A549 (cell line): ENCODE measurements around the gene ZNF649. TPM values are rescaled to one million over a fixed set of nuclear protein-coding genes. Genes with fewer than 3 reads are reported as not detected.

Source experiments
- ATAC-seq, 2 experiments: fragments of 200-7000 bp in 1 of 2; fragments of >200 bp in 1 of 2; cut with Nextera tagmentation in 1 of 2; cut with Tn5 transposase in 1 of 2; 3 replicates each; pipeline versions ENCODE4 v1.8.0 to v1.9.1; 2018 to 2020; ENCODE audit warnings: mild to moderate bottlenecking in 1 of 2, moderate library complexity in 1 of 2
- CTCF ChIA-PET: fragments of 300-600 bp; sonication (Branson Sonifier 250); formaldehyde crosslinking; extraction: SDS; loops from one replicate; lab custom pipeline; 2021; ENCODE audit warnings: antibody characterized with exemption, inconsistent platforms; lab: Yijun Ruan, JAX
- POLR2A ChIA-PET: fragments of 350-600 bp; formaldehyde crosslinking; extraction: SDS; loops from one replicate; lab custom pipeline; 2021; ENCODE audit warnings: antibody characterized with exemption, inconsistent platforms; lab: Yijun Ruan, JAX
- DNase-seq, 2 experiments: peaks; one replicate each; pipeline versions ENCODE4 v3.0.0 to v3.0.0-alpha.2; 2011 to 2016; ENCODE audit warnings: low read depth in 1 of 2, low spot score in 1 of 2
- FAIRE-seq: peaks from 2 replicates; lab custom pipeline; 2011; peaks lifted over from hg19 to GRCh38; lab: Jason Lieb, UNC
- H3K27ac ChIP-seq, 2 experiments: fragments of >200 bp; sonication (Bioruptor Twin); formaldehyde crosslinking; 3 replicates each; pipeline ENCODE4 v1.5.1; 2016 to 2017
- H3K4me1 ChIP-seq: fragments of >200 bp; sonication (Bioruptor Twin); formaldehyde crosslinking; 3 replicates; pipeline ENCODE4 v1.6.1; 2016
- H3K4me2 ChIP-seq: fragments of >200 bp; sonication (Bioruptor Twin); formaldehyde crosslinking; 3 replicates; pipeline ENCODE4 v1.6.1; 2016
- H3K4me3 ChIP-seq: fragments of >200 bp; sonication (Bioruptor Twin); formaldehyde crosslinking; 3 replicates; pipeline ENCODE4 v1.5.1; 2016
- H3K9me3 ChIP-seq: fragments of >200 bp; sonication (Bioruptor Twin); formaldehyde crosslinking; 3 replicates; pipeline ENCODE4 v1.6.1; 2016
- CBX2 ChIP-seq: fragments of 200-600 bp; sonication (generic); IDR thresholded peaks from 2 replicates; pipeline ENCODE4 v1.6.1; 2016; ENCODE audit warnings: low read depth, mild to moderate bottlenecking, borderline replicate concordance
- CBX8 ChIP-seq: fragments of 200-600 bp; sonication (generic); IDR thresholded peaks from 2 replicates; pipeline ENCODE4 v1.6.1; 2016
- CEBPB ChIP-seq, 2 experiments: fragments of >200 bp in 1 of 2; sonication (Bioruptor Twin) in 1 of 2; formaldehyde crosslinking in 1 of 2; IDR thresholded peaks; 2 replicates each; pipeline ENCODE4 v1.6.1; 2012 to 2016
- CHD4 ChIP-seq: fragments of 200-600 bp; sonication (generic); IDR thresholded peaks from 2 replicates; pipeline ENCODE4 v1.6.1; 2016; ENCODE audit warnings: antibody characterized with exemption, mild to moderate bottlenecking, borderline replicate concordance
- FOSB ChIP-seq: fragments of 250-450 bp; sonication (Bioruptor Pico); IDR thresholded peaks from 2 replicates; pipeline ENCODE4 v1.5.0; 2020; ENCODE audit warnings: mild to moderate bottlenecking, moderate library complexity
- HDAC2 ChIP-seq: fragments of 200-600 bp; sonication (generic); IDR thresholded peaks from 2 replicates; pipeline ENCODE4 v1.6.1; 2016
- HEYL ChIP-seq: fragments of 250-450 bp; sonication (Bioruptor Pico); IDR thresholded peaks from 2 replicates; pipeline ENCODE4 v1.8.0; 2021; ENCODE audit warnings: mild to moderate bottlenecking, moderate library complexity
- HOXB5 ChIP-seq: fragments of 250-450 bp; sonication (Bioruptor Pico); IDR thresholded peaks from 2 replicates; pipeline ENCODE4 v1.5.0; 2020; ENCODE audit warnings: mild to moderate bottlenecking, moderate library complexity
- JUNB ChIP-seq: fragments of >200 bp; sonication (Bioruptor Twin); formaldehyde crosslinking; IDR thresholded peaks from 2 replicates; pipeline ENCODE4 v1.6.1; 2016
- KDM1A ChIP-seq: fragments of 200-600 bp; sonication (generic); IDR thresholded peaks from 2 replicates; pipeline ENCODE4 v1.6.1; 2016; ENCODE audit warnings: low read depth, mild to moderate bottlenecking
- MAZ ChIP-seq: fragments of 150-350 bp; IDR thresholded peaks from 2 replicates; pipeline ENCODE4 v1.6.1; 2014; ENCODE audit warnings: antibody characterized with exemption, low read depth, low read length, borderline replicate concordance
- NPAS2 ChIP-seq: fragments of 250-450 bp; sonication (Bioruptor Pico); IDR thresholded peaks from 2 replicates; pipeline ENCODE4 v1.8.0; 2022; ENCODE audit warnings: mild to moderate bottlenecking, moderate library complexity, borderline replicate concordance
- NR3C1 ChIP-seq: fragments of >200 bp; sonication (Bioruptor Twin); formaldehyde crosslinking; IDR thresholded peaks from 3 replicates; pipeline ENCODE4 v1.6.1; 2017
- PHF8 ChIP-seq: fragments of 200-600 bp; sonication (generic); IDR thresholded peaks from 2 replicates; pipeline ENCODE4 v1.6.1; 2016; ENCODE audit warnings: low read depth, mild to moderate bottlenecking, antibody characterized with exemption, moderate library complexity, borderline replicate concordance
- POLR2AphosphoS2 ChIP-seq: conservative IDR thresholded peaks from 2 replicates; pipeline ENCODE4 v1.6.1; 2012; ENCODE audit warnings: low read length, improper control_type of control experiment, inconsistent platforms
- RFX5 ChIP-seq: fragments of 450-650 bp; IDR thresholded peaks from 2 replicates; pipeline ENCODE4 v1.7.1; 2014; ENCODE audit warnings: antibody characterized with exemption, mild to moderate bottlenecking, moderate library complexity
- SMC3 ChIP-seq: fragments of >200 bp; sonication (Bioruptor Twin); formaldehyde crosslinking; IDR thresholded peaks from 3 replicates; pipeline ENCODE4 v1.6.1; 2018; ENCODE audit warnings: inconsistent platforms
- SREBF2 ChIP-seq: fragments of 450-650 bp; IDR thresholded peaks from 2 replicates; pipeline ENCODE4 v1.6.1; 2014; ENCODE audit warnings: mild to moderate bottlenecking, moderate library complexity
- TFCP2L1 ChIP-seq: fragments of 250-450 bp; sonication (Bioruptor Pico); IDR thresholded peaks from 2 replicates; pipeline ENCODE4 v1.5.0; 2021; ENCODE audit warnings: mild to moderate bottlenecking
- TP53 ChIP-seq: fragments of 250-450 bp; sonication (Bioruptor Pico); IDR thresholded peaks from 2 replicates; pipeline ENCODE4 v1.5.0; 2021; ENCODE audit warnings: mild to moderate bottlenecking, moderate library complexity
- ZC3H11A ChIP-seq: fragments of 450-650 bp; IDR thresholded peaks from 2 replicates; pipeline ENCODE4 v1.6.1; 2014; ENCODE audit warnings: antibody characterized with exemption, mild to moderate bottlenecking
- WGBS: methylation state at CpG from one replicate; pipeline ENCODE4 v1.1.6; 2017; ENCODE audit errors: missing lambda C conversion rate; 5-methylcytosine and 5-hydroxymethylcytosine counted together
- polyA plus RNA-seq, 4 experiments: library from polyadenylated mRNA; depleted of rRNA in 3 of 4; stranded (reverse); fragments of >200 nt; fragmentation: RNase III in 1 of 4; extraction: RNeasy Plus Mini Kit Qiagen cat#74134 plus additional on column Dnase treatment in 1 of 4; gene quantifications; 2 replicates in 3 of 4; 3 replicates in 1 of 4; pipeline ENCODE4 v1.2.3, GENCODE V29; 2011 to 2017
- TF ChIP-seq, protein P1 (sequence below): fragments of 250-450 bp; sonication (Bioruptor Pico); IDR thresholded peaks from 2 replicates; pipeline ENCODE4 v1.5.0; 2021; ENCODE audit warnings: mild to moderate bottlenecking, moderate library complexity, borderline replicate concordance
- TF ChIP-seq, protein P2 (sequence below): fragments of 150-350 bp; IDR thresholded peaks from 2 replicates; pipeline ENCODE4 v1.6.1; 2014; ENCODE audit warnings: low read depth, mild to moderate bottlenecking, low read length
- TF ChIP-seq, protein P3 (sequence below): IDR thresholded peaks from 2 replicates; pipeline ENCODE4 v1.6.1; 2012
- TF ChIP-seq, protein P4 (sequence below): fragments of 250-450 bp; sonication (Bioruptor Pico); IDR thresholded peaks from 2 replicates; pipeline ENCODE4 v1.5.0; 2020; ENCODE audit warnings: low read depth, mild to moderate bottlenecking, moderate library complexity
- TF ChIP-seq, protein P5 (sequence below): fragments of 450-650 bp; IDR thresholded peaks from 2 replicates; pipeline ENCODE4 v1.6.1; 2014; ENCODE audit warnings: antibody characterized with exemption
- TF ChIP-seq, protein P6 (sequence below): fragments of >200 bp; sonication (Bioruptor Twin); formaldehyde crosslinking; IDR thresholded peaks from 3 replicates; pipeline ENCODE4 v1.6.1; 2016
- TF ChIP-seq, protein P7 (sequence below): fragments of 200-600 bp; sonication (generic); IDR thresholded peaks from 2 replicates; pipeline ENCODE4 v1.6.1; 2016; ENCODE audit warnings: antibody characterized with exemption, mild to moderate bottlenecking, moderate library complexity

Gene ZNF649
- polyA plus RNA-seq, 2 of the 4 experiments (the other 2 are of a cell fraction) = 0.56 to 1.2 TPM

DNA sequence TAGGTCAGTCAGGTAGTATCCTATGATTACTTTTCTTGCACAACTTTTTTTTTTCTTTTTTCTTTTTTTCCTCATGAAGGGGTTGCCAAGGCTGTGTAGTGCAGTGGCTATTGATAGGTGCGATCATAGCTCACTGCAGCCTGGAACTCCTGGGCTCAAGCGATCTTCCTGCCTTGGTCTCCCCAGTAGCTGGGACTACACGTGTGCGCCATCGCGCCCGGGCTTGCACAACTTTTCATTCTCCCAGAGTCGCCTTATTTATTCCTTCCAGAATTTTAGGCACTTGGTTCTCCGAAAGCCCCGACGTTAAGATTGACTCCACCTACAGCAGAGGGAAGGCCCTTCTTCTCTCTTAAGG is 21.6 kb upstream of the ZNF649 start (continued):
- TF ChIP-seq, protein P1, sequence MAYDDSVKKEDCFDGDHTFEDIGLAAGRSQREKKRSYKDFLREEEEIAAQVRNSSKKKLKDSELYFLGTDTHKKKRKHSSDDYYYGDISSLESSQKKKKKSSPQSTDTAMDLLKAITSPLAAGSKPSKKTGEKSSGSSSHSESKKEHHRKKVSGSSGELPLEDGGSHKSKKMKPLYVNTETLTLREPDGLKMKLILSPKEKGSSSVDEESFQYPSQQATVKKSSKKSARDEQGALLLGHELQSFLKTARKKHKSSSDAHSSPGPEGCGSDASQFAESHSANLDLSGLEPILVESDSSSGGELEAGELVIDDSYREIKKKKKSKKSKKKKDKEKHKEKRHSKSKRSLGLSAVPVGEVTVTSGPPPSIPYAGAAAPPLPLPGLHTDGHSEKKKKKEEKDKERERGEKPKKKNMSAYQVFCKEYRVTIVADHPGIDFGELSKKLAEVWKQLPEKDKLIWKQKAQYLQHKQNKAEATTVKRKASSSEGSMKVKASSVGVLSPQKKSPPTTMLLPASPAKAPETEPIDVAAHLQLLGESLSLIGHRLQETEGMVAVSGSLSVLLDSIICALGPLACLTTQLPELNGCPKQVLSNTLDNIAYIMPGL (CRISPR knock-in tag) = no peak
- no peak for TF ChIP-seq HEYL (CRISPR knock-in tag)
- no peak for TF ChIP-seq NPAS2 (CRISPR knock-in tag)

DNA sequence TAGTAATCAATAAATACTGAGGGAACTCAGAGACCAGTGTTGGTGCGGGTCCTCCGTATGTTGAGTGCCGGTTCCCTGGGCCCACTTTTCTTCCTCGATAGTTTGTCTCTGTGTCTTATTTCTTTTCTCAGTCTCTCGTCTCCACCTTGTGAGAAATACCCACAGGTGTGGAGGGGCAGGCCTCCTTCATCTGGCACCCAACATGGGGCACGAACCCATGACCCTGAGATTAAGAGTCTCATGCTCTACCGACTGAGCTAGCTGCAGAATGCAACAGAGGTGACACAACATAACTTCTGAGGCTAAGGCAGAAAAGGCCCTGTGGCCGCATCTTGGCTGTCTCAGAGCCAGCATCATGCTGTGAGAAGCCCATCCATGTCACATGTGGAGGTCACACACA is 17.1 kb upstream of the ZNF649 start:
- ATAC-seq (no peak), FAIRE-seq (no peak), DNase-seq (no peak)
- H3K4me3 ChIP-seq = no peak overlapping the region
- TF ChIP-seq PHF8 (no peak), POLR2AphosphoS2 (no peak), TP53 (CRISPR knock-in tag) (no peak), NR3C1 (no peak), TFCP2L1 (CRISPR knock-in tag) (no peak), ZC3H11A (no peak), HOXB5 (CRISPR knock-in tag) (no peak), JUNB (no peak), MAZ (no peak), CBX8 (no peak), RFX5 (no peak), CHD4 (no peak), FOSB (CRISPR knock-in tag) (no peak), CEBPB (IDR thresholded peaks at IDR 0.05) (no peak), SREBF2 (no peak), KDM1A (no peak)
- TF ChIP-seq, protein P2, sequence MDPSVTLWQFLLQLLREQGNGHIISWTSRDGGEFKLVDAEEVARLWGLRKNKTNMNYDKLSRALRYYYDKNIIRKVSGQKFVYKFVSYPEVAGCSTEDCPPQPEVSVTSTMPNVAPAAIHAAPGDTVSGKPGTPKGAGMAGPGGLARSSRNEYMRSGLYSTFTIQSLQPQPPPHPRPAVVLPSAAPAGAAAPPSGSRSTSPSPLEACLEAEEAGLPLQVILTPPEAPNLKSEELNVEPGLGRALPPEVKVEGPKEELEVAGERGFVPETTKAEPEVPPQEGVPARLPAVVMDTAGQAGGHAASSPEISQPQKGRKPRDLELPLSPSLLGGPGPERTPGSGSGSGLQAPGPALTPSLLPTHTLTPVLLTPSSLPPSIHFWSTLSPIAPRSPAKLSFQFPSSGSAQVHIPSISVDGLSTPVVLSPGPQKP = no peak
- TF ChIP-seq, protein P3, sequence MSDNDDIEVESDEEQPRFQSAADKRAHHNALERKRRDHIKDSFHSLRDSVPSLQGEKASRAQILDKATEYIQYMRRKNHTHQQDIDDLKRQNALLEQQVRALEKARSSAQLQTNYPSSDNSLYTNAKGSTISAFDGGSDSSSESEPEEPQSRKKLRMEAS = no peak
- TF ChIP-seq, protein P4, sequence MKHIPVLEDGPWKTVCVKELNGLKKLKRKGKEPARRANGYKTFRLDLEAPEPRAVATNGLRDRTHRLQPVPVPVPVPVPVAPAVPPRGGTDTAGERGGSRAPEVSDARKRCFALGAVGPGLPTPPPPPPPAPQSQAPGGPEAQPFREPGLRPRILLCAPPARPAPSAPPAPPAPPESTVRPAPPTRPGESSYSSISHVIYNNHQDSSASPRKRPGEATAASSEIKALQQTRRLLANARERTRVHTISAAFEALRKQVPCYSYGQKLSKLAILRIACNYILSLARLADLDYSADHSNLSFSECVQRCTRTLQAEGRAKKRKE (CRISPR knock-in tag) = no peak
- WGBS = 27% methylated on average over 8 of the region's 8 CpGs
- H3K9me3 ChIP-seq = peaks cover 91% of the 10 kb centered on the region
- no peak overlapping the region for H3K4me2 ChIP-seq
- POLR2A ChIA-PET = no interaction called here
- no peaks in the 10 kb centered on the region for H3K4me1 ChIP-seq
- no peak overlapping the region for H3K27ac ChIP-seq
- CTCF ChIA-PET = no interaction called here

DNA sequence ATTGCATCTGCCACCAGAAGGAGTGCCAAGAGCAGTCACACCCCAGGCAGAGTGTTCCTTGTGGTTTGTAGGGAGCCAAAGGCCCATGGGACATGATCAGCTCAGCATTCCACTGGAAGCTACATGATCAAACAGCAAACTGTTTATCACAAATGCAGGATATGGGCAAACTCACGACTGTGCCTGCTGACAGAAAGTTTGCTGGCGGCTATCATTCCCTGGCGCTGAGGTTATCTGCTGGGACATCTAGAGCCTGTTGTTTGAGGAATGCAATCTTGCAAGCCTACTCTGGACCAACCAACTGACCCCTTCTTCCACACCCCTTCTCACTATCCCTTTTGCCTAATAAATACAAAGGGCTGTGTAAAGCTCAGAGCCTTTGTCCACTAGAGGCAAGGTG is 14.8 kb upstream of the ZNF649 start:
- no peak overlapping the region for H3K4me2 ChIP-seq
- DNase-seq (no peak), ATAC-seq (no peak), FAIRE-seq (no peak)
- H3K9me3 ChIP-seq = peaks cover 93% of the 10 kb centered on the region
- no peaks in the 10 kb centered on the region for H3K4me1 ChIP-seq
- no peak overlapping the region for H3K4me3 ChIP-seq
- CTCF ChIA-PET = no interaction called here
- H3K27ac ChIP-seq = no peak overlapping the region
- WGBS = 50% methylated on average over 3 of the region's 3 CpGs
- POLR2A ChIA-PET = no interaction called here
- TF ChIP-seq, protein P5, sequence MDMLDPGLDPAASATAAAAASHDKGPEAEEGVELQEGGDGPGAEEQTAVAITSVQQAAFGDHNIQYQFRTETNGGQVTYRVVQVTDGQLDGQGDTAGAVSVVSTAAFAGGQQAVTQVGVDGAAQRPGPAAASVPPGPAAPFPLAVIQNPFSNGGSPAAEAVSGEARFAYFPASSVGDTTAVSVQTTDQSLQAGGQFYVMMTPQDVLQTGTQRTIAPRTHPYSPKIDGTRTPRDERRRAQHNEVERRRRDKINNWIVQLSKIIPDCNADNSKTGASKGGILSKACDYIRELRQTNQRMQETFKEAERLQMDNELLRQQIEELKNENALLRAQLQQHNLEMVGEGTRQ = no peak
- no peak for TF ChIP-seq CBX2
- no peak for TF ChIP-seq HDAC2
- TF ChIP-seq, protein P6, sequence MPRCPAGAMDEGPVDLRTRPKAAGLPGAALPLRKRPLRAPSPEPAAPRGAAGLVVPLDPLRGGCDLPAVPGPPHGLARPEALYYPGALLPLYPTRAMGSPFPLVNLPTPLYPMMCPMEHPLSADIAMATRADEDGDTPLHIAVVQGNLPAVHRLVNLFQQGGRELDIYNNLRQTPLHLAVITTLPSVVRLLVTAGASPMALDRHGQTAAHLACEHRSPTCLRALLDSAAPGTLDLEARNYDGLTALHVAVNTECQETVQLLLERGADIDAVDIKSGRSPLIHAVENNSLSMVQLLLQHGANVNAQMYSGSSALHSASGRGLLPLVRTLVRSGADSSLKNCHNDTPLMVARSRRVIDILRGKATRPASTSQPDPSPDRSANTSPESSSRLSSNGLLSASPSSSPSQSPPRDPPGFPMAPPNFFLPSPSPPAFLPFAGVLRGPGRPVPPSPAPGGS = no peak
- no peak for TF ChIP-seq SMC3
- TF ChIP-seq, protein P4 (CRISPR knock-in tag) = no peak
- TF ChIP-seq, protein P7, sequence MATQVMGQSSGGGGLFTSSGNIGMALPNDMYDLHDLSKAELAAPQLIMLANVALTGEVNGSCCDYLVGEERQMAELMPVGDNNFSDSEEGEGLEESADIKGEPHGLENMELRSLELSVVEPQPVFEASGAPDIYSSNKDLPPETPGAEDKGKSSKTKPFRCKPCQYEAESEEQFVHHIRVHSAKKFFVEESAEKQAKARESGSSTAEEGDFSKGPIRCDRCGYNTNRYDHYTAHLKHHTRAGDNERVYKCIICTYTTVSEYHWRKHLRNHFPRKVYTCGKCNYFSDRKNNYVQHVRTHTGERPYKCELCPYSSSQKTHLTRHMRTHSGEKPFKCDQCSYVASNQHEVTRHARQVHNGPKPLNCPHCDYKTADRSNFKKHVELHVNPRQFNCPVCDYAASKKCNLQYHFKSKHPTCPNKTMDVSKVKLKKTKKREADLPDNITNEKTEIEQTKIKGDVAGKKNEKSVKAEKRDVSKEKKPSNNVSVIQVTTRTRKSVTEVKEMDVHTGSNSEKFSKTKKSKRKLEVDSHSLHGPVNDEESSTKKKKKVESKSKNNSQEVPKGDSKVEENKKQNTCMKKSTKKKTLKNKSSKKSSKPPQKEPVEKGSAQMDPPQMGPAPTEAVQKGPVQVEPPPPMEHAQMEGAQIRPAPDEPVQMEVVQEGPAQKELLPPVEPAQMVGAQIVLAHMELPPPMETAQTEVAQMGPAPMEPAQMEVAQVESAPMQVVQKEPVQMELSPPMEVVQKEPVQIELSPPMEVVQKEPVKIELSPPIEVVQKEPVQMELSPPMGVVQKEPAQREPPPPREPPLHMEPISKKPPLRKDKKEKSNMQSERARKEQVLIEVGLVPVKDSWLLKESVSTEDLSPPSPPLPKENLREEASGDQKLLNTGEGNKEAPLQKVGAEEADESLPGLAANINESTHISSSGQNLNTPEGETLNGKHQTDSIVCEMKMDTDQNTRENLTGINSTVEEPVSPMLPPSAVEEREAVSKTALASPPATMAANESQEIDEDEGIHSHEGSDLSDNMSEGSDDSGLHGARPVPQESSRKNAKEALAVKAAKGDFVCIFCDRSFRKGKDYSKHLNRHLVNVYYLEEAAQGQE = no peak
- no peak for TF ChIP-seq HOXB5 (CRISPR knock-in tag)
